ENCODE measurements around the gene GATC. TPM values are rescaled to one million over a fixed set of nuclear protein-coding genes. Genes with fewer than 3 reads are reported as not detected.
A peak's percentile ranks its signal among the peaks of the same experiment; 100 is the strongest.

The GATC gene
- polyA plus RNA-seq, 1 donor (not counting 4 experiments of a cell fraction or from before 2014, with no cell fraction given): 22.4 TPM

DNA sequence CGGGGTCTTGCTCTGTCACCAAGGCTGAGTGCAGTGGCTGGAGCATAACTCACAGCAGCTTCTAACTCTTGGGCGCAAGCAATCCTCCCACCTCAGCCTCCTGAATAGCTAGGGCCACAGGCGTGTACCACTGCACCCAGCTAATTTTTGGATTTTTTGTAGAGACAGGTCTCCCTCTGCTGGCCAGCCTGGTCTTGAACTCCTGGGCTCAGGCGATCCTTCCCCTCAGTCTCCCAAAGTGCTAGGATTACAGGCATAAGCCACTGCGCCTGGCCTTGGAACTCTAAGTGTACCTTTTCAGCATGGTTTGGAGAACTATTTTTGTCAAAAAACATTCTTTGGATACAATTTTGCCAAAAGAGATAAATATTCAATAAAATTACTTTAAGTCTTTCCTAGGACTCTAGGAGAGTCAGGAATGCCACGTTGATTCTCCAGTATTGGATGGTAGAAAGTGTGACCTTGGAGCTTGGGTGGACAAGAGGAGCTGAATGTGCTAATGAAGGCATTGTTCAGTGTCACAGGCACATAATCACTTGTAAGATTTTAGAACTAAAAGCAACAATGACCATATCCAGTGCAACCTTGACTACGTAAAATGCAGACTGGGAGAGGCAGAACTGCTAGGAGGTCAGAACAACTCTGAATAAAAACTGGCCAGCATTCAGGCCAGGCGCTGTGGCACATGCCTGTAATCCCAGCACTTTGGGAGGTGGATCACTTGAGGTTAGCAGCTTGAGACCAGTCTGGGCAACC lies 20.5 kb downstream of the GATC start:
- no peaks in the 10 kb centered on the region for H3K9me1 ChIP-seq (ENCODE audit: control insufficient read depth, extremely low read depth, insufficient read depth, low read length)
- DNase-seq (ENCODE audit: low read depth, low spot score) (no peak), FAIRE-seq (no peak)
- dilution Hi-C loops (cut with MboI; ENCODE audit: extremely low pct_ligation_motif_present, low sequenced_read_pairs): no loop called here
- H3K4me3 ChIP-seq (ENCODE audit: control insufficient read depth in 2 of 3, extremely low read depth in 1 of 3, insufficient read depth in 2 of 3, low read depth in 1 of 3, low read length in 3 of 3): no peak overlapping the region
- no peaks in the 10 kb centered on the region for H3K27me3 ChIP-seq (ENCODE audit: control insufficient read depth, extremely low read depth, insufficient read depth, low read length)
- peaks cover 68% of the 10 kb centered on the region for H3K79me2 ChIP-seq (ENCODE audit: control insufficient read depth, insufficient read depth, low read length)
- H3K9ac ChIP-seq (ENCODE audit: control insufficient read depth, extremely low read depth, insufficient read depth, low read length): no peak overlapping the region
- H2AFZ ChIP-seq (ENCODE audit: control insufficient read depth, low read length): no peak overlapping the region
- peaks cover 11% of the 10 kb centered on the region for H3K4me1 ChIP-seq (ENCODE audit: control insufficient read depth, extremely low read depth, insufficient read depth, low read length)
- peaks cover 11% of the 10 kb centered on the region for H4K20me1 ChIP-seq (ENCODE audit: control insufficient read depth, extremely low read depth, insufficient read depth, low read length)
- H3K27ac ChIP-seq (ENCODE audit: control insufficient read depth, insufficient read depth, low read length): no peak overlapping the region
- no peak overlapping the region for H3K4me2 ChIP-seq (ENCODE audit: control insufficient read depth, extremely low read depth, insufficient read depth, low read depth, low read length)
- TF ChIP-seq, protein P1, sequence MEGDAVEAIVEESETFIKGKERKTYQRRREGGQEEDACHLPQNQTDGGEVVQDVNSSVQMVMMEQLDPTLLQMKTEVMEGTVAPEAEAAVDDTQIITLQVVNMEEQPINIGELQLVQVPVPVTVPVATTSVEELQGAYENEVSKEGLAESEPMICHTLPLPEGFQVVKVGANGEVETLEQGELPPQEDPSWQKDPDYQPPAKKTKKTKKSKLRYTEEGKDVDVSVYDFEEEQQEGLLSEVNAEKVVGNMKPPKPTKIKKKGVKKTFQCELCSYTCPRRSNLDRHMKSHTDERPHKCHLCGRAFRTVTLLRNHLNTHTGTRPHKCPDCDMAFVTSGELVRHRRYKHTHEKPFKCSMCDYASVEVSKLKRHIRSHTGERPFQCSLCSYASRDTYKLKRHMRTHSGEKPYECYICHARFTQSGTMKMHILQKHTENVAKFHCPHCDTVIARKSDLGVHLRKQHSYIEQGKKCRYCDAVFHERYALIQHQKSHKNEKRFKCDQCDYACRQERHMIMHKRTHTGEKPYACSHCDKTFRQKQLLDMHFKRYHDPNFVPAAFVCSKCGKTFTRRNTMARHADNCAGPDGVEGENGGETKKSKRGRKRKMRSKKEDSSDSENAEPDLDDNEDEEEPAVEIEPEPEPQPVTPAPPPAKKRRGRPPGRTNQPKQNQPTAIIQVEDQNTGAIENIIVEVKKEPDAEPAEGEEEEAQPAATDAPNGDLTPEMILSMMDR (optimal IDR thresholded peaks at IDR 0.05 in 1 of 3, IDR thresholded peaks at IDR 0.05 in 1 of 3, conservative IDR thresholded peaks at IDR 0.05 in 1 of 3; ENCODE audit: extremely low read depth in 1 of 3, insufficient read depth in 2 of 3, low read length in 3 of 3): peak; percentile 53 to 62 (median 56)
- TF ChIP-seq EZH2 (IDR thresholded peaks at IDR 0.05; ENCODE audit: low read length): no peak
- H3K9me3 ChIP-seq (ENCODE audit: control insufficient read depth, low read depth, low read length): no peaks in the 10 kb centered on the region
- H3K36me3 ChIP-seq (ENCODE audit: control insufficient read depth in 2 of 2, extremely low read depth in 1 of 2, insufficient read depth in 2 of 2, low read length in 2 of 2): peaks cover 16 to 38% of the 10 kb centered on the region in 2 experiments

DNA sequence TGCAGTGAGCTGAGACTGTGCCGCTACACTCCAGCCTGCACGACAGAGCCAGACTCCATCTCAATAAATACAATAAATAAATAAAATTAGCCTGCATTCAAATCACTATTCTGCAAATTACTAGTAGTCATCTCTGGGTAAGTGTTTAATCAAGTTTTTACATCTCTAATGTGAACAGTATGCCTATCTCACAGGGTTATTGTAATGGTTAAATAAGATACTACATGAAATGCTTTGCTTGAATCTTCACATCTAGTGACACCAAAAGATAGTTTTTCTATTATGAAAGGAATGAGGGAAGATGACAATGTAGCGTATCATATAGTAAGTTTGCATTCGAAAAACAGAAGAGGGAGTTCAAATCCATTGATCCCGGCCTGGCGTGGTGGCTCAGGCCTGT lies 21.2 kb downstream of the GATC start:
- Histone ChIP-seq H3K4me3 (ENCODE audit: control insufficient read depth in 2 of 3, extremely low read depth in 1 of 3, insufficient read depth in 2 of 3, low read depth in 1 of 3, low read length in 3 of 3) (no peak overlapping the region), H3K9ac (ENCODE audit: control insufficient read depth, extremely low read depth, insufficient read depth, low read length) (no peak overlapping the region), H3K9me3 (ENCODE audit: control insufficient read depth, low read depth, low read length) (no peaks in the 10 kb centered on the region), H3K36me3 (ENCODE audit: control insufficient read depth in 2 of 2, extremely low read depth in 1 of 2, insufficient read depth in 2 of 2, low read length in 2 of 2) (peaks cover 15 to 32% of the 10 kb centered on the region in 2 experiments), H3K27me3 (ENCODE audit: control insufficient read depth, extremely low read depth, insufficient read depth, low read length) (no peaks in the 10 kb centered on the region), H4K20me1 (ENCODE audit: control insufficient read depth, extremely low read depth, insufficient read depth, low read length) (peaks cover 11% of the 10 kb centered on the region), H3K4me2 (ENCODE audit: control insufficient read depth, extremely low read depth, insufficient read depth, low read depth, low read length) (no peak overlapping the region), H3K9me1 (ENCODE audit: control insufficient read depth, extremely low read depth, insufficient read depth, low read length) (no peaks in the 10 kb centered on the region), H3K27ac (ENCODE audit: control insufficient read depth, insufficient read depth, low read length) (no peak overlapping the region), H2AFZ (ENCODE audit: control insufficient read depth, low read length) (no peak overlapping the region), H3K4me1 (ENCODE audit: control insufficient read depth, extremely low read depth, insufficient read depth, low read length) (peaks cover 11% of the 10 kb centered on the region), H3K79me2 (ENCODE audit: control insufficient read depth, insufficient read depth, low read length) (peaks cover 70% of the 10 kb centered on the region)
- FAIRE-seq (no peak), DNase-seq (ENCODE audit: low read depth, low spot score) (no peak)
- dilution Hi-C loops (cut with MboI; ENCODE audit: extremely low pct_ligation_motif_present, low sequenced_read_pairs): no loop called here
- no peak for TF ChIP-seq EZH2 (IDR thresholded peaks at IDR 0.05; ENCODE audit: low read length)
- TF ChIP-seq, protein P1 (optimal IDR thresholded peaks at IDR 0.05 in 1 of 3, IDR thresholded peaks at IDR 0.05 in 1 of 3, conservative IDR thresholded peaks at IDR 0.05 in 1 of 3; ENCODE audit: extremely low read depth in 1 of 3, insufficient read depth in 2 of 3, low read length in 3 of 3): no peak

Measured in keratinocyte (primary cell).